Measurements from ENCODE around the gene PTGDR2.
A peak's percentile ranks its signal among the peaks of the same experiment; 100 is the strongest.
"Not testable (repeated sequence)": the region's sequence is repeated elsewhere in the genome, so short reads cannot be mapped to it uniquely, and the experiment has no call there.

PTGDR2 gene

DNA sequence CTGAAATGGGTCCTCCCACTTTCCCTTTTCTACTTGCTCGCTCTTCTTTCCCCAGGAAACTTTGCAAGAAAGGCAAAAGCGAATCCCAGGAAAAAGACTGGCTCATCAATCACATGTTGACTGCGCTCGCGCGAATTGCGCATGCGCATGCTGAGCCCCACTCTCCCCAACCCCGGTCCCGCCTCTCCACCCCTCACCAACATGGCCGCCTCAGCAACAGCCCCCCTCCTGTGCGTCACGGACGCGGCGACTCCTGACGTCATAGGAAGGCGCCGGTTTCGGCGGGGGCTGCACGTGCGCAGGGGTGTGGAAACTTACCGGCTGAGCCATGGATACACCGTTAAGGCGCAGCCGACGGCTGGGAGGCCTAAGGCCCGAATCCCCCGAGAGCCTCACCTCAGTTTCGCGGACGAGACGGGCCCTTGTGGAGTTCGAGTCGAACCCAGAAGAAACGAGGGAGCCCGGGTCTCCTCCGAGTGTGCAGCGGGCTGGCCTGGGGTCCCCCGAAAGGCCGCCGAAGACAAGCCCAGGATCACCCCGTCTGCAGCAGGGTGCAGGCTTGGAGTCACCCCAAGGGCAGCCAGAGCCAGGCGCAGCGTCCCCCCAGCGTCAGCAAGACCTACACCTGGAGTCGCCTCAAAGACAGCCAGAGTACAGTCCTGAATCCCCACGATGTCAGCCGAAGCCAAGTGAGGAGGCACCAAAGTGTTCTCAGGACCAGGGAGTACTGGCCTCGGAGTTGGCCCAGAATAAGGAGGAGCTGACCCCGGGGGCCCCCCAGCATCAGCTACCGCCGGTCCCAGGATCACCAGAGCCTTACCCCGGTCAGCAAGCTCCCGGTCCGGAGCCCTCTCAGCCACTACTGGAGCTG is 13.7 kb downstream of the PTGDR2 start, which contains the start of gene CCDC86:
Gene CCDC86 (plus strand): TSS at position 317 of the 871 bp plus-strand sequence. CDS start 12 bp downstream, at position 329.
- DNase-seq = peak; percentile 96

DNA sequence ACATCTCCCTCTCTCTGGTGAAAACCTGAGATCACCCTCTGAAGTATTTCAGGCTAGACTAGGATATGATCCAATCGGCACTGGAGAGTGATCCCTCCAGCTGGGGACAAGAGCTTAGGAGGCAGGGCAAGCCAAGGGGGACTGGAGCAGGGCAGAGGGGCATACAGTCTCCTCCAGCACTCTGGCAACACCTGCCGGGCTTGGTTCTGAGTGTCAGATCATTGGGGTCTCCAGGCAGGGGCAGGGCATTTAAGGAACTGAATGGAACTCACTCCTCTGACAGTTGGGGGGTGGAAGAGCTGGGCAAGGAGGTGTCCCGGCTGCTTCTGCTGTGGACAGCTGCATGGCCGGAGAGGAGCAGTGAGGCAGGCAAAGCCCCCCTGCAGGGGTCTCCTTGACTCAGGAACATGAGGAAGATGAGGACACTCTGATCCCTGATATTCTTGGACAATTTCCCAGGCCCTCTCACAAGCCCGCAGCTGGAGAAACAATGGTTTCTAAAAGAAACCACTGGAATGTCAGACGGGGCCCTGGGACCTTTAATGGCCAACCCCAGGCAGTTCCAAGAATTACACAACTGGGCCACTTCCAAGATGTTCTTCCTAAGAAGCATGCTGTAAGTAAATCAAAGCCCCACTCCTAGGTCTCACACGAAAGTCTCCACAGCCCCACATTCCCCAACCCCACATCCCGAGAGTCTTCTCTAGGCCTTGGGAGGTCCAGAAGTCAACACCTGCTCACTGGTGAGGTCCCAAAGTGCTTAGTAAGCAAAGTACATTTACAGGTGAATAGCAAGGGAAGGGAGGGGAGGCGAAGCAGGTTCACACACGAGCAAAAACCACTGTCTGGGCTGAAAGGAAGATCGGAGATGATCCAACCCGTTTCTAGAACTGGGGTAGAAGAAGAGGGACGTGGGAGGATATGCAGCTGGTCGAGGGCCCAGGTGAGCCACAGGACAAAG is 15.0 kb downstream of the PTGDR2 start:
- peak; percentile 96 for DNase-seq

DNA sequence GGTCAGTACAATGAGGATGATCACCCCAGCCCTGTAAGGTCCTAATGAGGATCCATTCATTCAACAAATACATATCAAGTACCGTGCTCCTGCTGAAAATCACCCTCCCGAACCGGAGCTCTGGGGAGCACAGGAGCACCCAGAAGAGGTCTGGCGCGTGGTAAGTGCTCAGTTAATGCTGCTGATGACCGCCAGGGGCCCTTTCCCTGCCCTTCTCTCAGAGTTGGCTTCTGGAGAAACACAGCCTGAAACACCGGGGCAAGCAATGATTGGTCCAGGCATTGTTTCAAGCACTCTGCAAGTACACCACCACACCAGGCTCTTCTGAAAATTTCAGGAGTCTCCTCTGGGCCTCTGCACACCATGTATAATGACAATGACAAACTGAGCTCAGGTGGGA is 17.6 kb downstream of the PTGDR2 start:
- DNase-seq = no peak

DNA sequence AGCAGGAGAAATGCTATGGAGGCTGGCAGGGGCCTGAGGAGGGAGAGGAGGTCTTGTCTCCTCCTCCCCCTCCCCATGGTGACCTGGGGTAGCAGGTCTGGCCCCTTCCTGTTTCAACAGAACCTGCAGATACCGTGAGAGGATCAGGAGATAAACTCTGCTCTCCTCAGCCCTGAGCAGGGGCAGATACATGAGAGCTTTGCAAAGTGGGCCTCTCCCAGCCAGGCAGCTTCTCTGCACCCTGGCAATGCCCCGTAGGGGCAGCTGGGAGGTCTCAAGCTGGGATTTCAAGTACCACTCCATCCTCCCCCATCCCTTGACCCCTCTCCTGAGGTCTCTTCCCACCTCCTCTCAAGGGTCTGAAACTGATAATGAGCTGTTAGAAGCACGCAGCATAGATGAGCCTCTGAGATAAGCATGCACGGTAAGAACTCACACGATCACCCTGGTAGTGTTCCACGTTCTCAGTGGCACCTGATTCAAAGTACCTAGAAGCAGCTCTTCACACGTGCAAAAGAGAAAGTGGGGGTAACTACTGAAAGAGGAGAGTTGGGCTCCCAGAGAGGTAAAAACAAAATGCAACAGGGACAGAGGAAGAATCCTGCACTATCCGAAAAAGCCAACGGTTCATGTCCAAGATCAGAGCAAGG is 18.8 kb downstream of the PTGDR2 start:
- no peak for DNase-seq

DNA sequence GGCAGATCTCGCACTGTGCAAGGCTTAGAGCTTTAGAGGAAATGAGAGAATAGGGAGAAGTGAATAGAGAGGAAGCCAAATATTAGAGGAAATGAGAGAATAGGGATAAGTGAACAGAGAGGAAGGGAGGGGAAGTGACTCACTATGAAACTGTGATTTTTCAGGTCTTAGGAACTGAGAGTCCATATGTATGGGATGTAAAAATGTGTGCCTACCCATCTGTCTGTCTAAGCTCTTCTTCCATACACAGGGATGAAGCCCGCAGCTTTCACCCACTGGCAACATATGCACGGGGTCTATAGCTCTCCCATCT is 20.3 kb downstream of the PTGDR2 start:
- DNase-seq = no peak

DNA sequence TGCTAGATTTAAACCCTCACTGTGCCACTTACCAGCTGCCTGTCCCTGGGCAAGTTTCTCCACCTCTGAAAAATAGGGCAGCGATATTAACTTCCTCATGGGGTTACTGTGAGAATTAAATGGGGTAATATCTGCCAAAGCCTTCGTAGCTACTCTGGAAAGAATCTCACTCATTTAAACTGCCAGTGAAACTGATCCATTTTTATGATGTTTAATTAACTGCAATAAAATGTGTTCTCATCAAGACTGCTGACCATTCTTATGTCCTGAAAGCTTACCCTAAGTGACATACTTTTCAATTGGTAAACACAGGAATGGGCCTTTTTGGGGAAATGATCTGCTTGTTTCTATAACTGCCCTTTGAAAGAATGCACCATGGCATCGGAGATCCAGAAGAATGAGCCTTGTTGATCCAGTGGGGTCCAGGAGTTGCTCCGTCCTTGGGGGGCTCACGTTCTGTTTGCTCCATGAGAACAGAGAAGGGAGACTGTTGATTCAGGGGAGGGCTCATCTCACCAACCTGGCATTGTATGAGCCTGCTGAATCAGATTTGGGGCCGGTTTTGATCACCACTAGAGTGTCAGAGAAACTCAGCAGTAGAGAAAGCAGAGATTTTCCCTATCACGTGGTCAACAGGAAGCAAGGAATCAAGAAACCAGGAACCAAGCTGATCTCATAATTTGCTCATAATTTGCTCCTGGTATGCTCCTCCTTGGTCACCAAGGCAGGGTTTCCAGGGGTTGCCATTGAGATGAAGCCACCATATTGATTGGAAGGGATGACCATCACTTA is 20.8 kb downstream of the PTGDR2 start:
- no peak for DNase-seq

DNA sequence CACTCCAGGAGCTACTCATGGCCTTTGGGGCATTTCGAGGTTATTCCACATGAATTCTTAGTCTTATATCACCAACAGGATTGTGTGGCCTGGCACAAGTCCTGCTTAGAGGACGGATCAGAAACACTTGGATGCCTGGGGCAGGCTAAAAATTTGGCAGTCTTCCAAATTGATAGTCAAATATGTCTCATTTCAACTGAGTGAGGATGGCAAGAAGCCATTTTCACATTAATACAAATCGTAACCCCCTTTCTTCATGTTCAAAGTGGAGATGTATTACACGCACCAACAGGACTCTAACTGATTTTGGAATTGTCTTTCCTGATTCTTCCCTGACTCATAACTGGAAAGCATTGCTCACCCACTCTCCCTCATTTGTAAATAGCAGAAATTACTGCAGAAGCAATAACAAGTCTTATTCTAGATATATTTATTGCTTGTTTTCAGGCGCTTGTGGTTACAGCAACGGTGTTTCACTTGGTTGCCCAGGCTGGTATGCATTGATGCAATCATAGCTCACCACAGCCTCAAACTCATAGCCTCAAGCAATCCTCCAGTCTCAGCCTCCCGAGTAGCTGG is 24.2 kb downstream of the PTGDR2 start:
- no peak for DNase-seq

DNA sequence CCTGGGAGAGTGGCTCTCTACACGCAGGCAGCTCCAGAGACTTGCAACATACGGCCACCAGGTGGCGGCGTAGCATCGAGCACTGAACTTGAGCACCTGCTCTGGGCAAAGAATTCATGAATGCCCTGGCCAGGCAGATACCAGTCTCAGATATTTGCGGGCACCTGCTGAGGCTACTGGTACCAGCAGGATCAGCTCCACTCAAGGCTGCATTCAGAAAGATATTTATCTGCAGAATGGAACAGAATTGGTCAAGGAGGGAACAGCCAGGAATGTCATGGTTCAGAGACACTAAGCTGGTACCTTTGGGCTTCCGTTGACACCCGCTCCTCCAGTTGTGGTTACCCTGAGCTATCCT is 24.6 kb downstream of the PTGDR2 start:
- peak; percentile 59 for DNase-seq

DNA sequence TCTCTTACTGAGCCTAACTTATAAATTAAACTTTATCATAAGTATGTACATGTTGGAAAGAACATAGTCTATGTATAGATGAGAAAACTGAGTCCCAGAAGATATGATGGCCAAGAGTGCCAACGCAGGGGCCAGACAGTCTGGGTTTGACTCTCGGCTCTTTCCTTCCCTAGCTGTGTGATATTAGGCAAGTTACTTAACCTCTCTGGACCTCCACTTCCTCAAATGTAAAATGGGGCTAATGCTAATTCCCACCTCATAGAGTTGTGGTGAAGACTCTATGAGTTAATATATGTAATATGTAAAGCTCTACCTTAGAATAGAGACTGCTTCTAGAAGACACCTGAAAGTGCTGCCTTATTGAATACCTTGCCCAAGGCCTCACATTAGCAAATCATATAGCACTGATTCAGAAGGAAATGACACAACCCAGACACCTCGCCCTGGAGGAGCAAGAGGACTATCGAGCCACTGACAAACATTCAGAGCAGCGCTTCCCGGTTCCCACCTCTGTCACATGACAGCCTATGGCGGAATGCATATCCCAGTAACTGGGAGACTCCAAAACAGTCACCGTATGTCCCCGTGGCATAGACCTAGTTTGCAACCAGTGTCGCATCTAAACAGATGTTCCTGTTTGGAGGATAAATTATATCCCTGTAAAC is 25.1 kb downstream of the PTGDR2 start:
- no peak for DNase-seq

DNA sequence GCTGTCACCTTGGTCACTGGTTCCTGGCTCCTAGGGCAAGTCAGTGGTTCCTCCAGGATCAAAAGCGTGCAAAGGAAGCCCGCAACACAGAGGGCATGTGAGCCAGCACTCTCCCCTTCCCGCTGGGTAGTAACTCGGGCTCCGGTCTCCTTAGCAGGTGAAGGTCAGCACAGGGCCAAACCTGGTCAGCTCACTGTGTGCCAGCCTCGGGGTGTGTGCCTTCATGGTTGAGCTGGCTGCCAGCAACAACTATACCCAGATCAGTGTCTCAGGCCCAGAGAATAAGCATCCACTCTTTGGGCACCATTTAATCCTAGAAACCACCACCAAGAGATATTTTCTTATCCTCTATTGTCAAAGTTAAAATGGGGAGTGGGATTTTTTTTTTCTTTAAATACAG is 30.0 kb downstream of the PTGDR2 start:
- no peak for DNase-seq

DNA sequence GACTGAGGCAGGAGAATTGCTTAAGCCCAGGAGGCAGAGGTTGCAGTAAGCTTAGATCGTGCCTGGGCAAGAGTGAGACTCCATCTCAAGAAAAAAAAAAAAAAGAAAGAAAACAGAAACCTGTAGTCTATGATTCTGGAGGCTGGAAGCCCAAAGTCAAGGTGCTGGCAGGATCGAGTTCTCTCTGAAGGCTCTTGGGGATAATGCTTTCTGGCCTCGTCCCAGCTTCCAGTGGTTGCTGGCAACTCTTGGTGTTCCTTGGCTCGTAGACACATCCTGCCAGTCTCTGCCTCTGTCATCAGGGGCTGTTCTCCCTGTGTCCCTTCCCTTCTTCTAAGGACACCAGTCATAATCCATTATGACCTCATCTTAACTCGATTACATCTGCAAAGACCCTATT is 30.6 kb downstream of the PTGDR2 start:
- no peak for DNase-seq

DNA sequence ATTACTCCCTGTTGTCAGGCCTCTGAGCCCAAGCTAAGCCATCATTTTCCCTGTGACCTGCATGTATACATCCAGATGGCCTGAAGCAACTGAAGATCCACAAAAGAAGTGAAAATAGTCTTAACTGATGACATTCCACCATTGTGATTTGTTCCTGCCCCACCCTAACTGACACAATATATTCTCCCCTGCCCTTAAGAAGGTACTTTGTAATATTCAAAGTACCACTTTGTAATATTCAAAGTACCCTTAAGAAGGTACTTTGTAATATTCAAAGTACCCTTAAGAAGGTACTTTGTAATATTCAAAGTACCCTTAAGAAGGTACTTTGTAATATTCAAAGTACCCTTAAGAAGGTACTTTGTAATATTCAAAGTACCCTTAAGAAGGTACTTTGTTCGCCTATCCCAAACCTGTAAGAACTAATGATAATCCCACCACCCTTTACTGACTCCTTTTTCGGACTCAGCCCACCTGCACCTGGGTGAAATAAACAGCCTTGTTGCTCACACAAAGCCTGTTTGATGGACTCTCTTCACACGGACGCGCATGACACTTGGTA is 31.9 kb downstream of the PTGDR2 start:
- not testable (repeated sequence) for DNase-seq

DNA sequence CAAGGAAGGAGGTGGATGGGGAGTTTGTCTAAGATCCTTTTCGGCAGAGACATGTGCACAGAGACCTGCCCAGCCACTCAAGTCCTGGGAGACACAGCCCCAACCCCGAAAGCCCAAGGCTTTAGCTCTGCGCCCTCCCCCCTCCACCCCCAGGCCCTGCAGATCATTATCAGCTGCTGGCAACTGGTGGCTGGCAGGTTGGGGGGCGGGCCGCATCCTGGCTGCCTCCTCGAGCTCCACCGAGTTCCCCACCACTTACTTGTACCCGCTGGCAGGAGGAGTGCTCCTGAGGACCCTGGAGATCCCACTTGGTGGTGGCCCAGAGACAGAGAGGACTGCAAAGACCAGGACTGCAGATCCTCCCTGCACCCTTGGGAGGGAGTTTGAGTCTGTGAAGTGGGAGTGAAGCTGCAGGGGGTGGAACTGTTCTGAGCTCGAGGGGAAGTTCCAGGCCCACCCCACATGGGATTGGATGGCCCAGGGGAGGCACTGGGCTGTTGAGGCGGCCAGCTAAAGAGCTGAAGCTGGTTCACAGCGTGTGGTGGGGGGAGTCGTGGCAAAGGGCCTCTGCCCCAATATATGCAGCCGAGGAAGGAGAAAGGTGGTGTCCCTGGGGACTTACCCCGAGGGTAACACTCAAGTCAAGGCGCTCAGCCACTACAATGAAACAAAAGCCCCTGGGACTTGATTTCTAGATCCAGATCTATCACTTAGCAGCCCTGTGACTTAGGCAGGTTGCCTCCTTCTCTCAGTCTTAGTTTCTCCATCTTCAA is 33.7 kb downstream of the PTGDR2 start:
- no peak for DNase-seq

DNA sequence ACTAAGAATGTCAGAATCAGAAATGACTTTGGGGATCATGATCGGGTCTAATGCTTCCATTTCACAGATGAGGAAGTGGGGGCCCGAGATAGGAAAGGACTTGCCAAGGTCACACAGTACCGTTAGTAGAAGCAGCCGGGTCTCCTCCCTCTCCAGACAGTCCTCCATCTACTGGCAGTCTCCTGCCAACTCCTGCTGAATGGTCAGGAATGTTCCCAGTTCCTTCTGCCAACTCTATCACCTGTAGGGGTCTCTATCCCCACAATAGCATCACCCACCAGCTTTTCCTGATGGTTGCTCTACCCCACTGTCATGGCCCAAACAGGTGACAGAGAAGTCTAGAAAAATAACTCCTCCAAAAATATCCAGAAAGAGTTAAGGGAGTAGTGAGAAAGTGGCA is 37.7 kb downstream of the PTGDR2 start:
- no peak for DNase-seq

DNA sequence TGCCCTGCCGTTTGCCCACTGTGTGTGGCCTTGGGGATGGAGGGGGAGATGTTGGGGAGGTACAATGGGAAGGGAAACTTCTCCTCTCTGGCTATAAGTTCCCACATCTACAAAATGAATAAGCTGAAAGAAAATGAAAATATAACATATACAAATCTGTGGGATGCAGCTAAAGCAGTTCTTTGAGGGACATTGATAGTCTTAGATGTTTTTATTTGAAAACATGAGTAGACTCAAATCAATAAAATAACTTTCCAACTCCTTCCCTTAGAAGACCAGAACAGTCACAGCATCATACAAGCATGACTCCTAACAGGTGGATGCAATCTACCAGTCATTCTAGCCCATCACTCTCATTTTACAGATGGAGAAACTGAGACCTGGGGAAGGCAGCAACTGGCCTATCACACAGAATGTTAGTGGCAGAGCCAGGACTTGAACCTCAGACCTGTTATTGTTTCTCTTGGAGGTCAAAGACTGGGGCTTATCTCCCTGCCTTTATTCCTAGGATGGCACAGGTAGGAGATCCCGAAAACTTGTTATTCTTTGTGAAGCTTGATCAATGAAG is 39.1 kb downstream of the PTGDR2 start:
- no peak for DNase-seq

DNA sequence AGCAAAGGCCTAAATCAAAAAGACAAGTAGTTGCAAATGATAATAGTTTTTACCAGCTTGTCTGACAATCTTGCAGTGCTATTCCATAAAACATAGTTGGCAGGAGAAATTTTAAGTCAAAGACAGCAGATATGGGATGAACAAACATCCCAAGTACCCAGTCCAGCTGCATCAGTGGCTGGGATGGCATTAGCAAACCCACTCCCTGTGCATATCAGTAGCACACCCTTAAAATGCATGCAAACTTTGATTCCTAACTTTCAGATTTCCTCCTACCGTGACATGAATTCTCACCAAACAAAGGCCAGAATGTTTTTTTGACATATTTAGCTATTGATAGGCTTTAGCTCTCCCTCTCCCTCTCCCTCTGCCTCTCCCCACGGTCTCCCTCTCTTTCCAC is 41.6 kb downstream of the PTGDR2 start:
- DNase-seq = no peak

DNA sequence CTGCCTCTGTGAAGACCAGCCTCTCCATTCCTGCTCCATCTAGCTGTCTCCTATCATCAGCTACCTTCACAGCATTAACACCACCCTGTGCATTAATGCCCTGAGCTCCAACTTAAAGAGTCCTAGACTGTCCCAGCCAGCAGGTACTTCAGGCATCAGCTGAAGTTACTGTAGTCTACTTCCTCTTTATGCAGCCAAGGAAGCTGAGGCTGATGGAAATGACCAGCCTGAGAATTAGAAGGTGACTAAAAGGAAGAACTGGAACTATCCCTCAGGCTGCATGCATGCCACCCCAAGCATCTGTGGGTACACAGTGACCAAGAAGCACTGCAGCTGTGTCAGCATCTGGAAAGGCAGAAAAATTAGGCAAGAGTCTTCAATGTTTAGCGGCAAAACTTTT is 42.4 kb downstream of the PTGDR2 start:
- DNase-seq = no peak

DNA sequence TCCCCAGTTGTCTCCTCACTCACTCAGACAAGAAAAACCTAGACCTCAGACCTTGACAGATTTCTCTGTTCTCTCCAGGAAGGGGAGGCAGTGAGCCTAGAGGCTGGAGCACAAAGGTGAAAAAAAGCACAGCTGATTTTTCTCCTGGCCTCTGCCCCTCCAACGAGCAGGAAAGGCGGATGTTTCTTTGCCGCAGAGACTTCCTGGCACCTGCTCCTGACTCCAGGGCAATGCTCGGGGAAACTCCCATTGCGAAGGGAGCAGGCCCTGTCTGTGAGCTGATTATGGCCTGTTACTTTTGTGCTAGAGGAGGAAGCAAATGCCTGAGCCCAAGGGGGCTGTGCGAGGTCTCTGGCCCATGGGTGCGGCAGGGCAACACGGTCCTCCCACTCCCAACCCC is 45.2 kb downstream of the PTGDR2 start:
- no peak for DNase-seq

DNA sequence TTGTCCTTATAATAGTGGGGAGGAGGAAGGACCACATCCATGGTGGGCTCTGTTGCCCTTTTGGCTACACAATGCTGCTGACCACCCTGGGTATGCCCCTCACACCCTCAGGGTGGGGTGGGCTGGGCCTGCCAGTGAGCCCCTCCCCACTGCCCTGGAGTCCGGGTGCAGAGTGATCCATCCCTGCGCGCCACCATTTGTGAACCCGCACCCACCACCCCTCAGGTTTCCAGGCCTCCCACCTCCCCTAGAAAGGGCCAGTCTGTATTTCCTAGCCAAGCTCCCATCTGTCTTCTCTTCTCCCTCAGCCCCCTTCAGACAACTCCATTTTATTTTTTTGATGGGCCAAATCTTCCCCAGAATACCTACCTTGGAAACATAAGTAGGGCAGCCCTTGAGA is 45.6 kb downstream of the PTGDR2 start:
- DNase-seq = no peak

DNA sequence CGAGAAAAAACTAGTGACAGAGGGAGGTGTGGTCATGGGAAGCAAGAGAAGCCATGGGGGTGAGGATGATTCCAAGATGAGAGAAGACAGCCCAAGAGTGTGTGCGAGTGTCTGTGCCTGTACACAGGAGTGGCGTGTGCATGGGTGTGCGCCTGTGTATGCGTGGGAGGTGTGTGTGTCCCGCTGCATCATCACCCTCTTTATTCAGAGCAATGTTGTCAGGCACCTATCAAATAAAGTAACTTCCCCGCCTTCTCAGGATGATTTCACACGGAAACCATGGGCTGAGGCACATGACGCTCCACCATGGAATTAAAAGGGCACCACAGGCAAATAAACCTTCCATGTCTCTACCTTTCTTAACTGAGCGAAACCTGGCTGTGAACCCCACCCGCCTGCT is 46.1 kb downstream of the PTGDR2 start:
- no peak for DNase-seq

All from fibroblast of skin of abdomen (primary cell).